Chondrocyte (in vitro differentiated cells): Measurements from ENCODE around the gene AKR1B1. TPM values are rescaled to one million over a fixed set of nuclear protein-coding genes. Genes with fewer than 3 reads are reported as not detected.

ENCODE experiments used
- DNase-seq: peaks from one replicate; pipeline ENCODE4 v3.0.0; 2021; ENCODE audit warnings: mixed read lengths, low spot score
- H3K27ac Mint-ChIP-seq: one replicate; pipeline ENCODE4 v1.8.0; 2021; ENCODE audit warnings: mild to moderate bottlenecking, moderate library complexity, mixed read lengths; ENCODE audit not compliant: unreplicated experiment
- H3K27me3 Mint-ChIP-seq: 2 replicates; pipeline ENCODE4 v1.8.0; 2021; ENCODE audit warnings: low read depth, mixed read lengths
- H3K36me3 Mint-ChIP-seq: 2 replicates; pipeline ENCODE4 v1.8.0; 2021; ENCODE audit warnings: low read depth, mixed read lengths
- H3K4me1 Mint-ChIP-seq: 2 replicates; pipeline ENCODE4 v1.8.0; 2021; ENCODE audit warnings: low read depth, mild to moderate bottlenecking, mixed read lengths
- H3K4me3 Mint-ChIP-seq: one replicate; pipeline ENCODE4 v1.8.0; 2021; ENCODE audit warnings: mild to moderate bottlenecking, moderate library complexity, mixed read lengths; ENCODE audit not compliant: unreplicated experiment
- H3K9me3 Mint-ChIP-seq: 2 replicates; pipeline ENCODE4 v1.8.0; 2021; ENCODE audit warnings: low read depth, mixed read lengths
- total RNA-seq: library from RNA; stranded (reverse); gene quantifications from 3 replicates; pipeline ENCODE4 v1.2.1, GENCODE V29; 2021
- TF ChIP-seq, protein P1 (sequence below): fragments of 200-600 bp; sonication (generic); IDR thresholded peaks from 2 replicates; pipeline ENCODE4 v1.5.0; 2021; ENCODE audit warnings: antibody characterized with exemption, mild to moderate bottlenecking, moderate library complexity

The AKR1B1 gene
- total RNA-seq, 1 donor from 2014 or later: 52.8 TPM

GRCh38 chr7:134472572-134473244 lies 13.8 kb upstream of the AKR1B1 start:
- TF ChIP-seq, protein P1, sequence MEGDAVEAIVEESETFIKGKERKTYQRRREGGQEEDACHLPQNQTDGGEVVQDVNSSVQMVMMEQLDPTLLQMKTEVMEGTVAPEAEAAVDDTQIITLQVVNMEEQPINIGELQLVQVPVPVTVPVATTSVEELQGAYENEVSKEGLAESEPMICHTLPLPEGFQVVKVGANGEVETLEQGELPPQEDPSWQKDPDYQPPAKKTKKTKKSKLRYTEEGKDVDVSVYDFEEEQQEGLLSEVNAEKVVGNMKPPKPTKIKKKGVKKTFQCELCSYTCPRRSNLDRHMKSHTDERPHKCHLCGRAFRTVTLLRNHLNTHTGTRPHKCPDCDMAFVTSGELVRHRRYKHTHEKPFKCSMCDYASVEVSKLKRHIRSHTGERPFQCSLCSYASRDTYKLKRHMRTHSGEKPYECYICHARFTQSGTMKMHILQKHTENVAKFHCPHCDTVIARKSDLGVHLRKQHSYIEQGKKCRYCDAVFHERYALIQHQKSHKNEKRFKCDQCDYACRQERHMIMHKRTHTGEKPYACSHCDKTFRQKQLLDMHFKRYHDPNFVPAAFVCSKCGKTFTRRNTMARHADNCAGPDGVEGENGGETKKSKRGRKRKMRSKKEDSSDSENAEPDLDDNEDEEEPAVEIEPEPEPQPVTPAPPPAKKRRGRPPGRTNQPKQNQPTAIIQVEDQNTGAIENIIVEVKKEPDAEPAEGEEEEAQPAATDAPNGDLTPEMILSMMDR: no peak
- no peak overlapping the region for H3K27ac Mint-ChIP-seq
- no peaks in the 10 kb centered on the region for H3K36me3 Mint-ChIP-seq
- H3K9me3 Mint-ChIP-seq: peaks cover 5% of the 10 kb centered on the region
- no peak overlapping the region for H3K4me3 Mint-ChIP-seq
- no peak for DNase-seq
- peaks cover 5% of the 10 kb centered on the region for H3K4me1 Mint-ChIP-seq
- H3K27me3 Mint-ChIP-seq: no peaks in the 10 kb centered on the region

DNA sequence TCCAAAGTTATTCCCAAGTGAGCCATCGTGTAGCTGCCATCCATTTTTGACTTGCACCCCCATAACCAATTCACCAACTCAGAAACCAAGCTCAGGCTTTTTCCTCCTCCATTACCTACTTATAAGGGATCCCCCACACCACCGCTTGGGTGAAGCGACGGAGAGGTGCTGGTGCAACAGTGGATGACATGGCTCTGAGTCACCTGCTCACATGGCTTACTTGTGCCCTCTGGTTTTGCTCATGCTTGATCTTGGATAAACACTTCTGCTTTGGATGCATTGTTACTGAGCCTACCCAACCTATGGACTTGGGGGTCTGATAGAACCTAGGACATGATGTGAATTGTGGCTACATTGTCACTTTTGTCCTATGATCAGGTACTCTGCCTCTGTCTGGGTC lies 12.0 kb upstream of the AKR1B1 start:
- Mint-ChIP-seq H3K4me3 (no peak overlapping the region), H3K27me3 (no peaks in the 10 kb centered on the region), H3K27ac (peak overlapping the region; percentile 42), H3K4me1 (peaks cover 5% of the 10 kb centered on the region), H3K36me3 (no peaks in the 10 kb centered on the region), H3K9me3 (peaks cover 16% of the 10 kb centered on the region)
- no peak for DNase-seq
- TF ChIP-seq, protein P1: no peak

DNA sequence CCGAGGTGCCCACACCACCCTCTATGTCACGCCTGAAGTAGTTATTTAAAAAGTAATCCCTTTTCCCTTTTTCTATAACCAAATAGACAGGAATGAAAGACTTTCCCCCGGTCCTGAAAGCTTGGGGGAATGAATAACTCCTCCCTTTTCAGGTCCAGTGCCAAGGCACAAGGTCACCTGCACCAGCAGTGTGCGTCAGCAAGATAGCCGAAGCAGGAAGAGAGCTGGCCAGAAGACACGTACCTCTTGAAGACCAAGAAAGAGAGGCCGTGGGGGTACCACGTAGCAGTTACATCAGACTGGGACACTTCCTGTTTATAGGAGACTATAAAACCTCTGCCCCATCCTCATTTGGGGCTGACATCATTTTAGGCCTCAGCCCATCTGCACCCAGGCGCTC lies 10.7 kb upstream of the AKR1B1 start:
- peaks cover 5% of the 10 kb centered on the region for H3K4me1 Mint-ChIP-seq
- TF ChIP-seq, protein P1: no peak
- peaks cover 6% of the 10 kb centered on the region for H3K36me3 Mint-ChIP-seq
- H3K9me3 Mint-ChIP-seq: peaks cover 18% of the 10 kb centered on the region
- no peaks in the 10 kb centered on the region for H3K27me3 Mint-ChIP-seq
- H3K27ac Mint-ChIP-seq: no peak overlapping the region
- no peak for DNase-seq
- H3K4me3 Mint-ChIP-seq: no peak overlapping the region

GRCh38 chr7:134468475-134468874 lies 9.6 kb upstream of the AKR1B1 start:
- no peak for DNase-seq
- TF ChIP-seq, protein P1: no peak

GRCh38 chr7:134468054-134468453 lies 9.2 kb upstream of the AKR1B1 start:
- peaks cover 5% of the 10 kb centered on the region for H3K4me1 Mint-ChIP-seq
- peaks cover 10% of the 10 kb centered on the region for H3K36me3 Mint-ChIP-seq
- no peak overlapping the region for H3K4me3 Mint-ChIP-seq
- no peaks in the 10 kb centered on the region for H3K27me3 Mint-ChIP-seq
- peaks cover 25% of the 10 kb centered on the region for H3K9me3 Mint-ChIP-seq
- no peak overlapping the region for H3K27ac Mint-ChIP-seq
- no peak for DNase-seq
- TF ChIP-seq, protein P1: no peak

More at GRCh38 chr7:134468475-134468874, 9.6 kb upstream of the AKR1B1 start:
- H3K27ac Mint-ChIP-seq: no peak overlapping the region
- peaks cover 5% of the 10 kb centered on the region for H3K4me1 Mint-ChIP-seq
- H3K9me3 Mint-ChIP-seq: peaks cover 25% of the 10 kb centered on the region
- H3K27me3 Mint-ChIP-seq: no peaks in the 10 kb centered on the region
- peaks cover 10% of the 10 kb centered on the region for H3K36me3 Mint-ChIP-seq
- H3K4me3 Mint-ChIP-seq: no peak overlapping the region
